Fibroblast of villous mesenchyme (primary cell): ENCODE measurements around the gene MCU. TPM values are rescaled to one million over a fixed set of nuclear protein-coding genes. Genes with fewer than 3 reads are reported as not detected.
"Not testable (repeated sequence)": the region's sequence is repeated elsewhere in the genome, so short reads cannot be mapped to it uniquely, and the experiment has no call there.

ENCODE experiments used
- DNase-seq: peaks from one replicate; pipeline ENCODE4 v3.0.0-alpha.2; 2010; ENCODE audit warnings: low read depth
- H3K4me3 ChIP-seq: 2 replicates; pipeline ENCODE4 v1.5.1; 2011; ENCODE audit warnings: low read depth, mild to moderate bottlenecking, low read length
- total RNA-seq: library from RNA; depleted of rRNA; stranded (reverse); fragments of >200 nt; gene quantifications from 2 replicates; pipeline ENCODE4 v1.2.3, GENCODE V29; 2012
- TF ChIP-seq, protein P1 (sequence below): IDR thresholded peaks from 2 replicates; pipeline ENCODE4 v1.5.1; 2012; ENCODE audit warnings: low read depth, mild to moderate bottlenecking, low read length; ENCODE audit not compliant: insufficient read depth

Gene MCU
- total RNA-seq, 1 donor = 41.9 TPM

DNA sequence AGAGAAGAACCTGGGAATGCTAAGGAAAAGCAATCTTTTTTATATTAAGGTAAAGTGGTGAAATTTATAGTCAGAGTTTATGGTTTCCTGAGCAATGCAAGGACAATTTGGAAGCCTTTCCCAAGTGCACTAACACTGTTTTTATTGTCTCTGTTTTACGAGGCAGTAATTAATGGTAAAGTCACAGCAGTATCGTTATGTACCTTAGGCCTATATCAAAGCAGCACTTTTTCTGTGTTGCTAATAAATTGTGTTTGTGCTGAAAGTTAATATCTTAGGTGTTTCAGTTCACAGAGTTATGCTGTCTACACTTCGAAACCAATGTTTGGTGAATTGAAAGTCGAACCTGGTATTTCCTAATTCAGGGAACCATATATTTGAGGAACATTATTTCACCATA is 220.8 kb downstream of the MCU start:
- TF ChIP-seq, protein P1, sequence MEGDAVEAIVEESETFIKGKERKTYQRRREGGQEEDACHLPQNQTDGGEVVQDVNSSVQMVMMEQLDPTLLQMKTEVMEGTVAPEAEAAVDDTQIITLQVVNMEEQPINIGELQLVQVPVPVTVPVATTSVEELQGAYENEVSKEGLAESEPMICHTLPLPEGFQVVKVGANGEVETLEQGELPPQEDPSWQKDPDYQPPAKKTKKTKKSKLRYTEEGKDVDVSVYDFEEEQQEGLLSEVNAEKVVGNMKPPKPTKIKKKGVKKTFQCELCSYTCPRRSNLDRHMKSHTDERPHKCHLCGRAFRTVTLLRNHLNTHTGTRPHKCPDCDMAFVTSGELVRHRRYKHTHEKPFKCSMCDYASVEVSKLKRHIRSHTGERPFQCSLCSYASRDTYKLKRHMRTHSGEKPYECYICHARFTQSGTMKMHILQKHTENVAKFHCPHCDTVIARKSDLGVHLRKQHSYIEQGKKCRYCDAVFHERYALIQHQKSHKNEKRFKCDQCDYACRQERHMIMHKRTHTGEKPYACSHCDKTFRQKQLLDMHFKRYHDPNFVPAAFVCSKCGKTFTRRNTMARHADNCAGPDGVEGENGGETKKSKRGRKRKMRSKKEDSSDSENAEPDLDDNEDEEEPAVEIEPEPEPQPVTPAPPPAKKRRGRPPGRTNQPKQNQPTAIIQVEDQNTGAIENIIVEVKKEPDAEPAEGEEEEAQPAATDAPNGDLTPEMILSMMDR = no peak
- no peak for DNase-seq
- H3K4me3 ChIP-seq = no peak overlapping the region

DNA sequence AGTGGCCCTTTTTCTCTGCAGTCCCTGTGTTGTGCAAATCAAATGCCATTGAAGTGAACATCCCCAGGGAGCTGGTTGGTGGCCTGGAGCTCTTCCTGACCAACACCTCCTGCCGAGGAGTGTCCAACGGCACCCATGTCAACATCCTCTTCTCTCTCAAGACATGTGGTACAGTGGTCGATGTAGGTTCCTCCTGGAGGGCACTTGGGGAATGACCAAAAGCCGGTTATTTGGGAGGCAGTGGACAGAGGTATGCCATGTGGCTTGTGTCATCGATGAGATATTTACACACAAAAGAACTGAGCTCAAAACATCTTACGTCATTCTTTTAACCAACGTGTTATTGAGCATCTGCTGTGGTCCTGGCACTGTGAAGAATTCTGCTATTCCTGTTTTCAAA is 221.3 kb downstream of the MCU start:
- H3K4me3 ChIP-seq = no peak overlapping the region
- TF ChIP-seq, protein P1 = no peak
- no peak for DNase-seq

DNA sequence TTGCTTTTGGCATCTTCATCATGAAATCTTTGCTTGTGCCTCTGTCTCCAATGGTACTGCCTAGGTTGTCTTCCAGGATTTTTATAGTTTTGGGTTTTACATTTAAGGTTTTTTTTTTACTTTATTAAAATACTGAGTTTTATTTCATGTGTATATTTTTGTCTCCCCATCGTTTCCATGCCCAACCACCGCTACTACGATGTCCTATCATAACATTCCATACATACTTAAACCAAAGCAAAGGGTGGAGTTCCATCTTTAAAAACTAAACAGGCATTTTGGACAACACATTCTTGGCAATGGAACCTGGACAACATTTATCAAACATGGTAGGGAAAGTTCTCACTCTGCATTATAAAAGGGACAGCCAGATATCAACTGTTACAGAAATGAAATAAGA is 225.3 kb downstream of the MCU start:
- not testable (repeated sequence) for H3K4me3 ChIP-seq, DNase-seq

DNA sequence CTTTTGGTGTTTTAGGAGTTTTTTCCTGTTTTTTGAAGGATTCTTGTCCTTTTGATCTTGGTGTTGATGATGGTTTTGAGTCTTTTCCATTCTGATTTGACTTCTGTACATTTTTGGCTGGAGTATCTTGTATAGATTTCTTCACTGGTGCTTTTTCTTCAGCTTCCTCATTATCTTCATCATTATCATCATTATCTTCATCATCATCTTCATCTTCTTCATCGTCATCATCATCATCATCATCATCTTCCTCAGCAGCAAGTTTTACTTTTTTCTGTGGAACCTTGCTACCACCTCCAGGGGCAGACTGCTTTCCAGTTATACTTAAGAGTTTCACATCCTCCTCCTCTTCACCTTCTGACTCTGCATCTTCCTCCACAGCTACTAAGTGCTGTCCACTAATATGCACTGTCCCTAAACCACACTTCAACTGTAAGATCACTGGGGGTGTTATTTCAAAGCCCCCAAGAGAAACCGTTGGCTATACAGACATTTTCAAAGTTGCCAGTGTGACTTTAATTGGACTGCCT is 225.9 kb downstream of the MCU start:
- not testable (repeated sequence) for DNase-seq, H3K4me3 ChIP-seq

DNA sequence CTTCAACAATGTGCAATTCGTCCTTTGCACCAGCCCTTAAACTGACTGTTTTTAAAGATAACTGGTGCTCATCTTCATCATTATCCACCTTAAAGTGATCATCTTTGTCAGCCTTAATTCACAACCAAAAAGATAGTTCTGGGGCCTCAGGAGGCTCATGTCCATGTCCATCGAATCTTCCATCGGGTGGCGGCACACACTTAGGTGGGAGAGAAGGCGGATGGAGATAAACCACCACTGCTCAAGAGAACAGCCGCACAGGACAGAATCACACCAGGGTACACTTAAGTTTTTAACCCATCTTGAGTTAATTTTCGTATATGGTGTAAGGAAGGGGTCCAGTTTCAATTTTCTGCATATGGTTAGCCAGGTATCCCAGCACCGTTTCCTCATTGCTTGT is 226.4 kb downstream of the MCU start:
- no peak overlapping the region for H3K4me3 ChIP-seq
- DNase-seq = no peak
- TF ChIP-seq, protein P1 = no peak

DNA sequence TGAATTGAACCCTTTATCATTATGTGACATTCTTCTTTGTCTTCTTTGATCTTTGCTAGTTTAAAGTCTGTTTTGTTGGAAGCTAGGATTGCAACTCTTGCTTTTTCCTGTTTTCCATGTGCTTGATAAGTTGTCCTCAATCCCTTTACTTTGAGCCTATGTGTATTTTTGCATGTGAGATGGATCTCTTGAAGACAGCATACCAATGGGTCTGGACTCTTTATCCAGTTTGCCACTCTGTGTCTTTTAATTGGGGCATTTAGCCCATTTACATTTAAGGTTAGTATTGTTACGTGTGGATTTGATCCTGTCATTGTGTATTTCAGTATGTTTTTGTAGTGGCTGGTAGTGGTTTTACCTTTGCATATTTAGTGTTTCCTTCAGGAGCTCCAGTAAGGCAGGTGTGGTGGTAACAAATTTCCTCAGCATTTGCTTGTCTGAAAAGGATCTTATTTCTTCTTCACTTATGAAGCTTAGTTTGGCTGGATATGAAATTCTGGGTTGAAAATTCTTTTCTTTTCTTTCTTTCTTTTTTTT is 229.3 kb downstream of the MCU start:
- DNase-seq, H3K4me3 ChIP-seq: not testable (repeated sequence)

DNA sequence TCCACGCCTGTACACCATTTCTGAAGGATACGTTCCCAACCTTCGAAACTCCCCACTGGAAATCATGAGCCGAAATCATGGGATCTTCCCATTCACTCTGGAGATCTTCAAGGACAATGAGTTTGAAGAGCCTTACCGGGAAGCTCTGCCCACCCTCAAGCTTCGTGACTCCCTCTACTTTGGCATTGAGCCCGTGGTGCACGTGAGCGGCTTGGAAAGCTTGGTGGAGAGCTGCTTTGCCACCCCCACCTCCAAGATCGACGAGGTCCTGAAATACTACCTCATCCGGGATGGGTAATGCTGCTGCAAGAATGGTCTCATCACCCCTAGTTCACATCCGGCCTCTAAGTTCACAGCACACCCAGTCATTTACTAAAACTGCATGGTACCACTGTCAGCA is 232.4 kb downstream of the MCU start:
- no peak overlapping the region for H3K4me3 ChIP-seq
- no peak for DNase-seq
- TF ChIP-seq, protein P1 = no peak

DNA sequence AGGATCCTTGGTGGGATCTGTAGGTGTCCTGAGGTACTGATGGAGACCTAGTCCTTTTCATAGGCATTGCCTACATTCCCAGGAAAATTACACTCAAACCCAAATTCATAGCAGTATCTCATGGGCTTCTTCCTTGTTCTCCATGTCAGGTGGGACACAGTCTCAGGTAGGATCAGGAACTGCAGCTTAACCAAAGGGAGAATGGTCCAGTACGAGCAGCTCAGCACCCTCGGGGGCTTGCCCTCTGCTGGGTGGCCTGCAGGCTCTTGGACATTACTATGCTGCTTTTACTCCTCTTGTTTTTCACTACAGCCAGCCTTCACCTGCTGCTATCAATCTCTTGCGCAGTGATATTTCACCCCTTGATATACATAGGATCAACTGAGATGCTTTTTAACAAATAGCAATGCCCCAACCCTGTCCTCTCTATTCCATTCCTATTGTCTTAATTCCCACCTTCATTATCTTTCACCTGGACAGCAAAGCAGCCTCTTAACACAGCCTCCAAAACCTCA is 234.1 kb downstream of the MCU start:
- DNase-seq = no peak
- no peak overlapping the region for H3K4me3 ChIP-seq
- TF ChIP-seq, protein P1 = no peak
